Measurements from ENCODE around the gene CD2. TPM values are rescaled to one million over a fixed set of nuclear protein-coding genes. Genes with fewer than 3 reads are reported as not detected.

CD2 gene
- total RNA-seq, 4 donors from 2014 or later, result 5.0 to 8.7 (median 6.3) TPM; not detected in 1

DNA sequence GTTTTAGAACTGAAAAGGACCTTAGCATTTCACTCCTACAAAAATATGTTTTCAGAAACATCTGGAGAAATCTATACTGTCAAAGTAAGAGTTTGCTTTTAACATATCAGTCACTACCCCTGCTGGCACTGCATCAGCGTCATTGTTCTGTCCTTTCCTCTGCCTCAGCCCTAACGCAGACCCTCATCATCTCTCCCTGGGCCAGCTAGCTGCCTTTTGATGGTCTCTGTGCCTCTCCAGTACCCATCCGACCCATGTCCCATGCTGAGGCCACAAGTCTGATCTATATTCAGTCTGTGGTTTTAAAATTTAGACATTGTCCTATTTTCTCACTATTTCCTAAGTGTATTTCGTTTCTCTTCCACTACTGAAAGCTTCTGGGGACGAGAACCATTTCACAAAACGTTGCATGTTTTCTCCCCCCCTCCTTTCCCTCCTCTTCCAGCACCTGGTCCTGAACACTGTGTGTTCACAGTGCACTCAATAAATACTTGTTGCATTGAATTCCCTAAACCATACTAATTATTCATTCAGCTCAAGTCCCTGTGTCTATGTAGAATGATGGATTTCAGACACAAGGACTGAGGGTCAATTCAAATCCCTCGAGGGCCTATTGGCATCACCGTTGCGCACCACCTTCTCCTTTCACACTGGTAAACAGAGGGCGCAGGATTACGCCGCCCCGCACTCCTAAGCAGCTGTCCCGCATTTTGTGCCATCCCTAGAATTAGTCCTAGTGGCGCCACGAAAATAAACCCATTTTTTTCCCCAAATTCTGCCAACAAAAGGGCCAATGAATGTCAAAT, 53.4 kb downstream of the CD2 start:
- TF ChIP-seq EP300 (IDR thresholded peaks at IDR 0.05; ENCODE audit: low read depth) (no peak), POLR2A (IDR thresholded peaks at IDR 0.05) (no peak), POLR2AphosphoS5 (IDR thresholded peaks at IDR 0.05) (no peak), CTCF (IDR thresholded peaks at IDR 0.05) (no peak)
- Histone ChIP-seq H3K4me1 (no peaks in the 10 kb centered on the region), H3K9me3 (peaks cover 0 to under 1% of the 10 kb centered on the region in 2 donors), H3K36me3 (no peaks in the 10 kb centered on the region), H3K27ac (peak overlapping the region; percentile 4 to 53 (median 20)), H3K4me3 (no peak overlapping the region), H3K27me3 (no peaks in the 10 kb centered on the region)
- DNase-seq, result no peak
- intact Hi-C loops (cut with DNase I; ENCODE audit: low total_unique reads), result no loop called here
- WGBS, 2 donors (ENCODE audit: low coverage in 1 of 2), result 68 to 84% methylated on average over 6 to 16 of the region's 16 CpGs
- in situ Hi-C loops (cut with MboI; ENCODE audit: low pct_ligation_motif_present in 1 of 4, low pct_unique_long_range_greater_than_20kb in 1 of 4, low sequenced_read_pairs in 3 of 4), result no loop called here

DNA sequence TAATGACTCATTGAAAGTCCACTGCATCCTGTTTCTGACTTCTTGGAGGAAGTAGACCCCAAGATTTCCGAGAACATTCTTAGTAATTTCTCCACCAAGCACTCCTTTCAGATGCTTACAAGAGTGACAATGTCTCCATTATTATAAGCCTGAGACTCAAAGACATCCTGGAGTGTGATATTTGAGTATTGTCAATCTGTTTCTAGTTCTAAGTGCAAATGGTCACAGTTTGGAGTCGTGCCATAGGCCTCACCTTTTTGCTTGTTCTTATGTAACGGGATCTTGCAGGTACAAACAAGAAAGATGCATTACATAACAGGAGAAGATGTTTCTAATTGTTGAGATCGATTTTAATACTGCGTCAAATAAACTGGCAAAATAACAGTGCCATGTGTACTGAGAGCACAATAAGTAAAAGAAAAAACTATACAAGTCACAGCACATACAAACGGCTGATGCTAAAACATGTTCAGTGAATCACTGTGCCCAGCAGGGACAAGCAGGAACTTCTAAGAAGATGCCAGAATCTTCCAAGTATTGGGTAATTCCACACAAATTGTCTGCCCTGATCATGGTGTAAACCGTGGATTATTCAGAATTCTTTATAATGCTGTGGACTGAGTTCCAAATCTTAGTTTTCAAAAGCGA, 54.1 kb downstream of the CD2 start:
- H3K27me3 ChIP-seq, result no peaks in the 10 kb centered on the region
- intact Hi-C loops (cut with DNase I; ENCODE audit: low total_unique reads) (no loop called here), in situ Hi-C loops (cut with MboI; ENCODE audit: low pct_ligation_motif_present in 1 of 4, low pct_unique_long_range_greater_than_20kb in 1 of 4, low sequenced_read_pairs in 3 of 4) (no loop called here)
- no peaks in the 10 kb centered on the region for H3K36me3 ChIP-seq
- TF ChIP-seq EP300 (IDR thresholded peaks at IDR 0.05; ENCODE audit: low read depth) (no peak), CTCF (IDR thresholded peaks at IDR 0.05) (no peak), POLR2AphosphoS5 (IDR thresholded peaks at IDR 0.05) (no peak), POLR2A (IDR thresholded peaks at IDR 0.05) (no peak)
- H3K4me1 ChIP-seq, result no peaks in the 10 kb centered on the region
- peak overlapping the region in 3 of 4 donors; percentile 35 to 53 (median 41) for H3K27ac ChIP-seq
- WGBS, 2 donors (ENCODE audit: low coverage in 1 of 2), result 73 to 76% methylated on average over 7 to 8 of the region's 8 CpGs
- no peak for DNase-seq
- peaks cover 0 to 3% of the 10 kb centered on the region in 2 donors for H3K9me3 ChIP-seq
- H3K4me3 ChIP-seq, result no peak overlapping the region

DNA sequence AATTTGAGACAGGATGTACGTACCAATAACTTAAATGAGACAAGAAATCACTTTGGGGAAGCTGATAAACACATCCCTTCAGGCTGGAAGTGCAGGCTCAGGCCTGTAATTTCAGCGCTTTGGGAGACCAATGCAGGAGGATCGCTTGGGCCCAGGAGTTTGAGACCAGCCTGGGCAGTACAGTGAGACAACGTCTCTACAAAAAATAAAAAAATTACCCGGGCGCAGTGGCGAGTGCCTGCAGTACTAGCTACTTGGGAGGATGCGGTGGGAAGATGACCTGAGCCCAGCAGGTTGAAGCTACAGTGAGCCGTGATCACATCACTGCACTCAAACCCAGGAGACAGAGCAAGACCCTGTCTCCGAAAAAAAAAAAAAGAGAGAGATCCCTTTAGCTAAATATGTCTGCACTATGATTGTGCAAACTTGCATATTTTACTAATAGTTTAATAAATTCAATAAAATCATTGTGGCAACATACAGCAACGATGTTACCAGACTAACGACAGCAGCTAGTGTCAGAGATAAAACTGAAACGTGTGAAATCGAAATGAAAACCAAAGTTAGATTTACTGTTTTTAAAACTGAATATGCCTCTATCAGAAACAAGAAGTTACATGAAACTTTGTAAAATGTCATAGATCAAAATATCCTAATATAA, 54.7 kb downstream of the CD2 start:
- 83 to 89% methylated on average over 7 to 14 of the region's 14 CpGs for WGBS, 2 donors (ENCODE audit: low coverage in 1 of 2)
- Histone ChIP-seq H3K9me3 (peaks cover 0 to 3% of the 10 kb centered on the region in 2 donors), H3K36me3 (no peaks in the 10 kb centered on the region), H3K4me1 (no peaks in the 10 kb centered on the region), H3K27me3 (no peaks in the 10 kb centered on the region), H3K27ac (peak overlapping the region in 2 of 4 donors; percentile 35 to 53), H3K4me3 (no peak overlapping the region)
- intact Hi-C loops (cut with DNase I; ENCODE audit: low total_unique reads), result no loop called here
- TF ChIP-seq POLR2A (IDR thresholded peaks at IDR 0.05) (no peak), CTCF (IDR thresholded peaks at IDR 0.05) (no peak), EP300 (IDR thresholded peaks at IDR 0.05; ENCODE audit: low read depth) (no peak), POLR2AphosphoS5 (IDR thresholded peaks at IDR 0.05) (no peak)
- in situ Hi-C loops (cut with MboI; ENCODE audit: low pct_ligation_motif_present in 1 of 4, low pct_unique_long_range_greater_than_20kb in 1 of 4, low sequenced_read_pairs in 3 of 4), result no loop called here
- DNase-seq, result no peak

DNA sequence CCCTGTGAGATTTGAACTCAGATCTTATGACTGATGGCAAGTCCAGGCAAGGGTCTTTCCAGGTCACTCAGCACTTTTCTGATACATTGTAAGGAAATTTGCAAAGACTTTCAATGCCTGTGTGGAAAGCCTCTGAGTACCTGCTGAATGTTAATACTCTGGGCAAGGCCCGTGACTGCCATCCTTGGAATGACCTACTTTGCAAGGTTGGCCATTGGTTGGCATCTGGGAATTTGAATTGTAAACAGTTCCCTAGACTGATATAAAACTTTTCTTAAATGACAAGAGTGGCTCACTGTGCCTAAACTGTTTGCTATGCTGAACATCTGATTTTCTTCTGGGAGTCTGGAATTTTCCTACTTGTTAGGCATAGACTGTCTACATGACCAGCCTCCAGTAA, 57.1 kb downstream of the CD2 start:
- 83 to 100% methylated on average over 1 of the region's 1 CpG for WGBS, 2 donors (ENCODE audit: low coverage in 1 of 2)

More for the DNA sequence above, 57.1 kb downstream of the CD2 start:
- no peaks in the 10 kb centered on the region for H3K4me1 ChIP-seq
- peaks cover 0 to 3% of the 10 kb centered on the region in 2 donors for H3K9me3 ChIP-seq
- H3K4me3 ChIP-seq, result no peak overlapping the region
- no peak overlapping the region for H3K27ac ChIP-seq
- intact Hi-C loops (cut with DNase I; ENCODE audit: low total_unique reads), result no loop called here
- DNase-seq, result no peak
- in situ Hi-C loops (cut with MboI; ENCODE audit: low pct_ligation_motif_present in 1 of 4, low pct_unique_long_range_greater_than_20kb in 1 of 4, low sequenced_read_pairs in 3 of 4), result loop anchor here in 1 of 4 donors (10.0 kb wide), 1 partner anchor 77 kb away; no protein-coding TSS in a partner anchor
- no peaks in the 10 kb centered on the region for H3K27me3 ChIP-seq
- no peaks in the 10 kb centered on the region for H3K36me3 ChIP-seq
- no peak for TF ChIP-seq POLR2A (IDR thresholded peaks at IDR 0.05)
- TF ChIP-seq POLR2AphosphoS5 (IDR thresholded peaks at IDR 0.05), result no peak

Data from transverse colon (tissue), 4 donors.